HCT116 (cell line): Measurements from ENCODE around the gene NALCN. TPM values are rescaled to one million over a fixed set of nuclear protein-coding genes. Genes with fewer than 3 reads are reported as not detected.

Experiments
- ATAC-seq: fragments of 200-7000 bp; cut with Tn5 transposase; 2 replicates; pipeline ENCODE4 v1.9.1; 2020; ENCODE audit warnings: mild to moderate bottlenecking, moderate library complexity
- BruUV-seq: library from RNA; stranded (reverse); fragments of 400-500 nt; replicated peaks from 2 replicates; lab custom pipeline; 2021; lab: Mats Ljungman, UMichigan
- CTCF ChIA-PET: fragments of 300-600 bp; sonication (Branson Sonifier 250); formaldehyde crosslinking; loops from one replicate; lab custom pipeline; 2021; ENCODE audit warnings: antibody characterized with exemption; lab: Charles Lee
- POLR2A ChIA-PET: fragments of 300-600, 350-600 bp; sonication (Branson Sonifier 250); formaldehyde crosslinking; loops from one replicate; lab custom pipeline; 2021; ENCODE audit warnings: antibody characterized with exemption; lab: Charles Lee
- RAD21 ChIA-PET, 2 experiments: fragments of 300-600 bp; sonication (Branson Sonifier 250); formaldehyde crosslinking; loops; one replicate each; lab custom pipeline; 2023; ENCODE audit warnings: low total read pairs in 2 of 2; ENCODE audit not compliant: uncharacterized antibody in 2 of 2, unreplicated experiment in 2 of 2, low non-redundant PET in 1 of 2; lab: Charles Lee
- DNase-seq: peaks from one replicate; pipeline ENCODE4 v3.0.0-alpha.2; 2010; ENCODE audit warnings: low read depth, low spot score
- H2AFZ ChIP-seq: fragments of 200-600 bp; shearing (Covaris generic), sonication (generic); 2 replicates; pipeline ENCODE4 v1.6.1; 2017; ENCODE audit warnings: low read depth, mixed run types, mixed read lengths, antibody characterized with exemption, low read length; ENCODE audit not compliant: poor library complexity, severe bottlenecking
- H3K27ac ChIP-seq: 2 replicates; pipeline ENCODE4 v1.5.1; 2012; ENCODE audit warnings: low read depth, low read length
- H3K27me3 ChIP-seq: fragments of 200-600 bp; sonication (generic); 2 replicates; pipeline ENCODE4 v1.6.1; 2016; ENCODE audit warnings: mixed run types, low read length, mixed read lengths; ENCODE audit not compliant: insufficient read depth
- H3K36me3 ChIP-seq, 2 experiments: fragments of 200-500 bp in 1 of 2; fragments of 200-600 bp in 1 of 2; sonication (Bioruptor generic) in 1 of 2; sonication (generic) in 1 of 2; 2 replicates each; pipeline versions ENCODE4 v1.5.1 to v1.6.1; 2014 to 2016; ENCODE audit warnings: low read length in 2 of 2, inconsistent platforms in 1 of 2, mixed read lengths in 1 of 2, mixed run types in 1 of 2; ENCODE audit not compliant: insufficient read depth in 2 of 2, control insufficient read depth in 1 of 2
- H3K4me1 ChIP-seq, 2 experiments: fragments of 200-600 bp in 1 of 2; sonication (generic) in 1 of 2; 2 replicates each; pipeline versions ENCODE4 v1.5.1 to v1.6.1; 2012 to 2017; ENCODE audit warnings: low read length in 2 of 2, inconsistent platforms in 1 of 2, mild to moderate bottlenecking in 1 of 2, mixed read lengths in 1 of 2, mixed run types in 1 of 2, moderate library complexity in 1 of 2; ENCODE audit not compliant: insufficient read depth in 2 of 2, control insufficient read depth in 1 of 2
- H3K4me2 ChIP-seq: fragments of 200-600 bp; sonication (generic); 2 replicates; pipeline ENCODE4 v1.6.1; 2017; ENCODE audit warnings: mixed run types, low read length, mixed read lengths
- H3K4me3 ChIP-seq, 2 experiments: fragments of 200-600 bp in 1 of 2; sonication (generic) in 1 of 2; replicated peaks in 1 of 2; 2 replicates each; pipeline ENCODE4 v1.5.1; 2011 to 2016; ENCODE audit warnings: low read length in 2 of 2, control low read depth in 1 of 2, low read depth in 1 of 2, mild to moderate bottlenecking in 1 of 2, mixed read lengths in 1 of 2, mixed run types in 1 of 2
- H3K79me2 ChIP-seq: fragments of 200-600 bp; sonication (generic); 2 replicates; pipeline ENCODE4 v1.6.1; 2017; ENCODE audit warnings: mild to moderate bottlenecking, mixed run types, low read length, moderate library complexity, mixed read lengths; ENCODE audit not compliant: insufficient read depth
- H3K9ac ChIP-seq: fragments of 200-600 bp; sonication (generic); 2 replicates; pipeline ENCODE4 v1.6.1; 2016; ENCODE audit warnings: low read length, mixed read lengths
- H3K9me2 ChIP-seq: fragments of 200-600 bp; sonication (generic), shearing (Covaris generic); 2 replicates; pipeline ENCODE4 v1.6.1; 2017; ENCODE audit warnings: mixed run types, mild to moderate bottlenecking, moderate library complexity; ENCODE audit not compliant: insufficient read depth
- H3K9me3 ChIP-seq, 2 experiments: fragments of 200-500 bp in 1 of 2; fragments of 200-600 bp in 1 of 2; sonication (Bioruptor generic) in 1 of 2; sonication (generic) in 1 of 2; 2 replicates each; pipeline ENCODE4 v1.6.1; 2014 to 2017; ENCODE audit warnings: low read length in 2 of 2, mixed read lengths in 2 of 2, inconsistent platforms in 1 of 2, low read depth in 1 of 2, mild to moderate bottlenecking in 1 of 2, mixed run types in 1 of 2, moderate library complexity in 1 of 2; ENCODE audit not compliant: control insufficient read depth in 1 of 2, insufficient read depth in 1 of 2
- H4K20me1 ChIP-seq: fragments of 200-600 bp; sonication (generic), shearing (Covaris generic); 2 replicates; pipeline ENCODE4 v1.6.1; 2017; ENCODE audit warnings: mixed run types, mild to moderate bottlenecking, moderate library complexity; ENCODE audit not compliant: insufficient read depth
- CBX3 ChIP-seq: IDR thresholded peaks from 2 replicates; pipeline ENCODE4 v1.6.1; 2012; ENCODE audit warnings: low read depth
- CEBPB ChIP-seq: IDR thresholded peaks from 2 replicates; pipeline ENCODE4 v1.6.1; 2012; ENCODE audit warnings: low read depth
- FOSL1 ChIP-seq: IDR thresholded peaks from 2 replicates; pipeline ENCODE4 v1.6.1; 2012; ENCODE audit warnings: low read depth
- JUND ChIP-seq: IDR thresholded peaks from 2 replicates; pipeline ENCODE4 v1.6.1; 2012
- POLR2AphosphoS5 ChIP-seq: IDR thresholded peaks from 2 replicates; pipeline ENCODE4 v1.6.1; 2011; ENCODE audit warnings: mild to moderate bottlenecking, low read depth, low read length, moderate library complexity
- SIN3A ChIP-seq: IDR thresholded peaks from 2 replicates; pipeline ENCODE4 v1.6.1; 2012; ENCODE audit warnings: low read depth
- YY1 ChIP-seq: IDR thresholded peaks from 2 replicates; pipeline ENCODE4 v1.6.1; 2011; ENCODE audit warnings: low read length, low read depth, moderate library complexity, mild to moderate bottlenecking; ENCODE audit not compliant: insufficient replicate concordance; ENCODE audit errors: extremely low read depth
- ZNF274 ChIP-seq: fragments of 200-500 bp; sonication (Bioruptor generic); IDR thresholded peaks from 2 replicates; pipeline ENCODE4 v1.6.1; 2014; ENCODE audit warnings: mild to moderate bottlenecking, low read depth, low read length, inconsistent platforms
- intact Hi-C: fragments of 100-400 bp; cut with micrococcal nuclease; formaldehyde crosslinking; loops from 2 replicates; pipeline ENCODE4 v1.10.0; 2022
- total RNA-seq: library from RNA; stranded (reverse); gene quantifications from one replicate; pipeline ENCODE4 v1.2.1, GENCODE V29; 2021; ENCODE audit not compliant: unreplicated experiment
- TF ChIP-seq, protein P1 (sequence below): IDR thresholded peaks from 2 replicates; pipeline ENCODE4 v1.6.1; 2011; ENCODE audit warnings: mild to moderate bottlenecking, low read length, moderate library complexity; ENCODE audit not compliant: insufficient replicate concordance; ENCODE audit errors: extremely low read depth
- TF ChIP-seq, protein P2 (sequence below): IDR thresholded peaks from 2 replicates; pipeline ENCODE4 v1.6.1; 2012; ENCODE audit warnings: low read depth
- TF ChIP-seq, protein P3 (sequence below): IDR thresholded peaks from 2 replicates; pipeline ENCODE4 v1.6.1; 2012

Gene NALCN
- total RNA-seq, 1 experiment from 2014 or later: not detected

DNA sequence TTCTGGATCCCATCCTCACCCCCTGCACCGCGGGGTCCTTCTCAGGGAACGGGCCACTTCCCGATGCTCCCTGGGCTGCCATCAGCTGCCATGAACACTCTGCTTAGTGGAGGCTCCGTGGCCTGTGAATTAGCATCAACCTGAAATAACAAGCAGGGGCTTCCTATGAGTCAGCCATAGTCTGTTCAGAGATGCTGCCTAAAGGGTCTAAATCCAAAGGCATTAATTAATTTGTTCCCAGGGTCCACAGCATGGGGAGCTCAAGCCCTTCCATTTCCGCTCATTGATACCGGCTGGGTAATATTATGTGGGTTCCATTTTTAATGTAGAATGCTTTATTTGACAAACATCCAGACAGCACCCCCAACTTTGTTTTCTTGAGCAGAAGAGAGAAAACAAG, 399.8 kb downstream of the NALCN start:
- no TSS peak for BruUV-seq
- ATAC-seq (no peak), DNase-seq (no peak)
- Histone ChIP-seq H2AFZ (no peak overlapping the region), H3K4me3 (no peak overlapping the region), H3K9me3 (no peaks in the 10 kb centered on the region), H3K9ac (no peak overlapping the region), H3K9me2 (no peaks in the 10 kb centered on the region), H3K27ac (no peak overlapping the region), H3K27me3 (peaks cover 3% of the 10 kb centered on the region; the same call in 1 of the 2 replicates), H3K79me2 (no peaks in the 10 kb centered on the region), H3K4me2 (no peak overlapping the region), H3K36me3 (no peaks in the 10 kb centered on the region), H3K4me1 (no peaks in the 10 kb centered on the region), H4K20me1 (no peaks in the 10 kb centered on the region)
- intact Hi-C loops: no loop called here
- CTCF ChIA-PET: no interaction called here
- POLR2A ChIA-PET: no interaction called here
- TF ChIP-seq CBX3 (no peak), YY1 (no peak), FOSL1 (no peak), POLR2AphosphoS5 (no peak), SIN3A (no peak), CEBPB (no peak), ZNF274 (no peak), JUND (no peak)
- TF ChIP-seq, protein P1, sequence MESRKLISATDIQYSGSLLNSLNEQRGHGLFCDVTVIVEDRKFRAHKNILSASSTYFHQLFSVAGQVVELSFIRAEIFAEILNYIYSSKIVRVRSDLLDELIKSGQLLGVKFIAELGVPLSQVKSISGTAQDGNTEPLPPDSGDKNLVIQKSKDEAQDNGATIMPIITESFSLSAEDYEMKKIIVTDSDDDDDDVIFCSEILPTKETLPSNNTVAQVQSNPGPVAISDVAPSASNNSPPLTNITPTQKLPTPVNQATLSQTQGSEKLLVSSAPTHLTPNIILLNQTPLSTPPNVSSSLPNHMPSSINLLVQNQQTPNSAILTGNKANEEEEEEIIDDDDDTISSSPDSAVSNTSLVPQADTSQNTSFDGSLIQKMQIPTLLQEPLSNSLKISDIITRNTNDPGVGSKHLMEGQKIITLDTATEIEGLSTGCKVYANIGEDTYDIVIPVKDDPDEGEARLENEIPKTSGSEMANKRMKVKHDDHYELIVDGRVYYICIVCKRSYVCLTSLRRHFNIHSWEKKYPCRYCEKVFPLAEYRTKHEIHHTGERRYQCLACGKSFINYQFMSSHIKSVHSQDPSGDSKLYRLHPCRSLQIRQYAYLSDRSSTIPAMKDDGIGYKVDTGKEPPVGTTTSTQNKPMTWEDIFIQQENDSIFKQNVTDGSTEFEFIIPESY: no peak
- TF ChIP-seq, protein P2, sequence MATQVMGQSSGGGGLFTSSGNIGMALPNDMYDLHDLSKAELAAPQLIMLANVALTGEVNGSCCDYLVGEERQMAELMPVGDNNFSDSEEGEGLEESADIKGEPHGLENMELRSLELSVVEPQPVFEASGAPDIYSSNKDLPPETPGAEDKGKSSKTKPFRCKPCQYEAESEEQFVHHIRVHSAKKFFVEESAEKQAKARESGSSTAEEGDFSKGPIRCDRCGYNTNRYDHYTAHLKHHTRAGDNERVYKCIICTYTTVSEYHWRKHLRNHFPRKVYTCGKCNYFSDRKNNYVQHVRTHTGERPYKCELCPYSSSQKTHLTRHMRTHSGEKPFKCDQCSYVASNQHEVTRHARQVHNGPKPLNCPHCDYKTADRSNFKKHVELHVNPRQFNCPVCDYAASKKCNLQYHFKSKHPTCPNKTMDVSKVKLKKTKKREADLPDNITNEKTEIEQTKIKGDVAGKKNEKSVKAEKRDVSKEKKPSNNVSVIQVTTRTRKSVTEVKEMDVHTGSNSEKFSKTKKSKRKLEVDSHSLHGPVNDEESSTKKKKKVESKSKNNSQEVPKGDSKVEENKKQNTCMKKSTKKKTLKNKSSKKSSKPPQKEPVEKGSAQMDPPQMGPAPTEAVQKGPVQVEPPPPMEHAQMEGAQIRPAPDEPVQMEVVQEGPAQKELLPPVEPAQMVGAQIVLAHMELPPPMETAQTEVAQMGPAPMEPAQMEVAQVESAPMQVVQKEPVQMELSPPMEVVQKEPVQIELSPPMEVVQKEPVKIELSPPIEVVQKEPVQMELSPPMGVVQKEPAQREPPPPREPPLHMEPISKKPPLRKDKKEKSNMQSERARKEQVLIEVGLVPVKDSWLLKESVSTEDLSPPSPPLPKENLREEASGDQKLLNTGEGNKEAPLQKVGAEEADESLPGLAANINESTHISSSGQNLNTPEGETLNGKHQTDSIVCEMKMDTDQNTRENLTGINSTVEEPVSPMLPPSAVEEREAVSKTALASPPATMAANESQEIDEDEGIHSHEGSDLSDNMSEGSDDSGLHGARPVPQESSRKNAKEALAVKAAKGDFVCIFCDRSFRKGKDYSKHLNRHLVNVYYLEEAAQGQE: no peak
- TF ChIP-seq, protein P3, sequence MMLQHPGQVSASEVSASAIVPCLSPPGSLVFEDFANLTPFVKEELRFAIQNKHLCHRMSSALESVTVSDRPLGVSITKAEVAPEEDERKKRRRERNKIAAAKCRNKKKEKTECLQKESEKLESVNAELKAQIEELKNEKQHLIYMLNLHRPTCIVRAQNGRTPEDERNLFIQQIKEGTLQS: no peak
- RAD21 ChIA-PET: no interaction called here
